OCI-LY3 (cell line): ENCODE results near the gene CLEC4M.

Source experiments
- EZH2phosphoT487 ChIP-seq: fragments of 200-600 bp; shearing (Covaris generic); IDR thresholded peaks from 2 replicates; pipeline ENCODE4 v1.6.1; 2018; ENCODE audit warnings: antibody characterized with exemption, mixed run types, low read depth
- TF ChIP-seq, protein P1 (sequence below): fragments of 200-600, 300-600 bp; sonication (generic); IDR thresholded peaks from 2 replicates; pipeline ENCODE4 v1.5.1; 2014; ENCODE audit warnings: antibody characterized with exemption, low read length, low read depth

DNA sequence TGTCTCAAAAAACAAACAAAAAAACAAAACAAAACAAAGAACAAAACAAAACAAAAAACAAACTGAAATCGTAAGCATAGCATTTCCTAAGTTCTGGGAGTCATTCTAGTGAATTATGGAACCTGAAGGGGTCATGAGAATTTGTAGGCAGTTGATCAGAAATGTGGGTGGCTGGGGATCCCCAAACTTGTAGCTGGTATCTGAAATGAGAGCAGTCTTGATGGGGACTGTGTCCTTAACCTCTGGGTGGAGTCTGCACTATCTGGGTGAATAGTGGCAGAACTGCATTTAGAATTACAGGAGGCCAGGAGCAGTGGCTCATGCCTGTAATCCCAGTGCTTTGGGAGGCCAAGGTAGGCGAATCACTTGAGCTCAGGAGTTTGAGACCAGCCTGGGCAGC lies 37.3 kb upstream of the CLEC4M start:
- TF ChIP-seq, protein P1, sequence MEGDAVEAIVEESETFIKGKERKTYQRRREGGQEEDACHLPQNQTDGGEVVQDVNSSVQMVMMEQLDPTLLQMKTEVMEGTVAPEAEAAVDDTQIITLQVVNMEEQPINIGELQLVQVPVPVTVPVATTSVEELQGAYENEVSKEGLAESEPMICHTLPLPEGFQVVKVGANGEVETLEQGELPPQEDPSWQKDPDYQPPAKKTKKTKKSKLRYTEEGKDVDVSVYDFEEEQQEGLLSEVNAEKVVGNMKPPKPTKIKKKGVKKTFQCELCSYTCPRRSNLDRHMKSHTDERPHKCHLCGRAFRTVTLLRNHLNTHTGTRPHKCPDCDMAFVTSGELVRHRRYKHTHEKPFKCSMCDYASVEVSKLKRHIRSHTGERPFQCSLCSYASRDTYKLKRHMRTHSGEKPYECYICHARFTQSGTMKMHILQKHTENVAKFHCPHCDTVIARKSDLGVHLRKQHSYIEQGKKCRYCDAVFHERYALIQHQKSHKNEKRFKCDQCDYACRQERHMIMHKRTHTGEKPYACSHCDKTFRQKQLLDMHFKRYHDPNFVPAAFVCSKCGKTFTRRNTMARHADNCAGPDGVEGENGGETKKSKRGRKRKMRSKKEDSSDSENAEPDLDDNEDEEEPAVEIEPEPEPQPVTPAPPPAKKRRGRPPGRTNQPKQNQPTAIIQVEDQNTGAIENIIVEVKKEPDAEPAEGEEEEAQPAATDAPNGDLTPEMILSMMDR = no peak
- no peak for TF ChIP-seq EZH2phosphoT487
